ENCODE data around the gene PDLIM1.

The PDLIM1 gene

GRCh38 chr10:95221124-95221523, 69.7 kb downstream of the PDLIM1 start:
- Mint-ChIP-seq H3K27me3 (ENCODE audit: low read depth, poor library complexity) (peaks cover under 1% of the 10 kb centered on the region), H3K36me3 (ENCODE audit: low read depth) (peaks cover 36% of the 10 kb centered on the region), H3K9me3 (peaks cover 7% of the 10 kb centered on the region), H3K4me3 (no peak overlapping the region), H3K4me1 (no peaks in the 10 kb centered on the region), H3K27ac (no peak overlapping the region)
- DNase-seq = no peak
- TF ChIP-seq CTCF (IDR thresholded peaks at IDR 0.05) = no peak

GRCh38 chr10:95220539-95220938, 70.3 kb downstream of the PDLIM1 start:
- Mint-ChIP-seq H3K36me3 (ENCODE audit: low read depth) (peaks cover 40% of the 10 kb centered on the region), H3K4me3 (no peak overlapping the region), H3K4me1 (no peaks in the 10 kb centered on the region), H3K9me3 (peaks cover 10% of the 10 kb centered on the region), H3K27ac (no peak overlapping the region), H3K27me3 (ENCODE audit: low read depth, poor library complexity) (no peaks in the 10 kb centered on the region)
- DNase-seq = no peak
- no peak for TF ChIP-seq CTCF (IDR thresholded peaks at IDR 0.05)

- H3K4me3 Mint-ChIP-seq = no peak overlapping the region
- no peak for DNase-seq
- H3K27me3 Mint-ChIP-seq (ENCODE audit: low read depth, poor library complexity) = no peaks in the 10 kb centered on the region
- H3K4me1 Mint-ChIP-seq = peaks cover 9% of the 10 kb centered on the region
- peaks cover 33% of the 10 kb centered on the region for H3K36me3 Mint-ChIP-seq (ENCODE audit: low read depth)
- peaks cover 15% of the 10 kb centered on the region for H3K9me3 Mint-ChIP-seq
- TF ChIP-seq CTCF (IDR thresholded peaks at IDR 0.05) = no peak
- no peak overlapping the region for H3K27ac Mint-ChIP-seq
Observed at GRCh38 chr10:95217476-95217875, 73.3 kb downstream of the PDLIM1 start.

GRCh38 chr10:95214793-95215192, 76.0 kb downstream of the PDLIM1 start:
- H3K4me1 Mint-ChIP-seq = peaks cover 9% of the 10 kb centered on the region
- H3K4me3 Mint-ChIP-seq = no peak overlapping the region
- peak overlapping the region; percentile 36 for H3K27ac Mint-ChIP-seq
- no peaks in the 10 kb centered on the region for H3K27me3 Mint-ChIP-seq (ENCODE audit: low read depth, poor library complexity)
- TF ChIP-seq CTCF (IDR thresholded peaks at IDR 0.05) = no peak
- peaks cover 15% of the 10 kb centered on the region for H3K9me3 Mint-ChIP-seq
- DNase-seq = no peak
- H3K36me3 Mint-ChIP-seq (ENCODE audit: low read depth) = peaks cover 30% of the 10 kb centered on the region

GRCh38 chr10:95214369-95214768, 76.4 kb downstream of the PDLIM1 start:
- Mint-ChIP-seq H3K27ac (peak overlapping the region; percentile 36), H3K4me1 (peaks cover 9% of the 10 kb centered on the region)
- DNase-seq = no peak

More at GRCh38 chr10:95214369-95214768, 76.4 kb downstream of the PDLIM1 start:
- no peak for TF ChIP-seq CTCF (IDR thresholded peaks at IDR 0.05)
- Mint-ChIP-seq H3K4me3 (no peak overlapping the region), H3K27me3 (ENCODE audit: low read depth, poor library complexity) (no peaks in the 10 kb centered on the region), H3K9me3 (peaks cover 15% of the 10 kb centered on the region), H3K36me3 (ENCODE audit: low read depth) (peaks cover 25% of the 10 kb centered on the region)

Measured in nephron progenitor cell (in vitro differentiated cells).